ENCODE results near the gene ZNF335. TPM values are rescaled to one million over a fixed set of nuclear protein-coding genes. Genes with fewer than 3 reads are reported as not detected.

ZNF335 gene
- total and polyA plus RNA-seq, 2 of the 13 experiments (the other 11 are each of a cell fraction or from before 2014, with no cell fraction given): 9.7 to 13.7 TPM

DNA sequence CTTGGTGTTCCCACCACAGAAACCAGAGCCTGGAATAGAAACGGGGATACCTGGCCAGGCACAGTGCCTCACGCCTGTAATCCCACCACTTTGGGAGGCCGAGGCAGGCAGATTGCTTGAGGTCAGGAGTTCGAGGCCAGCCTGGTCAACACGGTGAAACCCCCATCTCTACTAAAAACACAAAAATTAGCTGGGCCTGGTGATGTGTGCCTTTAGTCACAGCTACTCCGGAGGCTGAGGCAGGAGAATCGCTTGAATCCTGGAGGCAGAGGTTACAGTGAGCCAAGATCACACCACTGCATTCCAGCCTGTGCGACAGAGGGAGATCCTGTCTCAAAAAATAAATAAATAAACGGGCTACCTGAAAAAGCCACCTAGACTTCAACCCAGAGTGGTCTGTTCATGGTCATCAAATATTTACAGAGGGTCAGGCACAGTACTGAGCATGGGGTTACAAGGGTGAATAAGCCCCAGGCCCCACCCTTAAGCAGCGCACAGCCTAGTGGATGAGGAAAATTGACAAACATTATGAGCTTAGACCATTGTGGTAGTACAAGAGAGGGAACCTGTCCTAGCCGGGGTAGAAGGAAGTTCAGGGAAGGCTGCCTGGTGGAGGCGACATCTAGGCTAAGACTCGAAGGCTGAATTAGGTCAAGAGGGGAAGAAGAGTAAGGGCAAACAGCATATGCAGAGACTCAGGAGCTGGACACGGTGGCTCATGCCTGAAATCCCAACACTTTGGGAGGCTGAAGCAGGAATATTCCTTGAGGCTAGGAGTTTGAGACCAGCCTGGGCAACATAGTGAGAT is 44.7 kb downstream of the ZNF335 start (continued):
- peak; percentile 56; the same call in 1 of the 2 replicates for TF ChIP-seq YEATS4 (CRISPR knock-in tag; IDR thresholded peaks at IDR 0.05; ENCODE audit: borderline replicate concordance)
- no peak for TF ChIP-seq MYNN (CRISPR knock-in tag; IDR thresholded peaks at IDR 0.05; ENCODE audit: low read depth)
- TF ChIP-seq CHCHD3 (CRISPR knock-in tag; IDR thresholded peaks at IDR 0.05): no peak
- TF ChIP-seq FOXP1 (IDR thresholded peaks at IDR 0.05): peak; percentile 58; the same call in 1 of the 2 replicates
- TF ChIP-seq FOXP1 (CRISPR knock-in tag; IDR thresholded peaks at IDR 0.05): peak; percentile 94
- no peak for TF ChIP-seq TCF7L2 (IDR thresholded peaks at IDR 0.05; ENCODE audit: low read depth, low read length)
- no peak for TF ChIP-seq CENPBD1 (CRISPR knock-in tag; IDR thresholded peaks at IDR 0.05; ENCODE audit: borderline replicate concordance, low read depth)
- peak; percentile 62; the same call in 1 of the 2 replicates for TF ChIP-seq ZC3H13 (CRISPR knock-in tag; IDR thresholded peaks at IDR 0.05)
- no peak for TF ChIP-seq E2F1 (CRISPR knock-in tag; IDR thresholded peaks at IDR 0.05)
- peak; percentile 92 for TF ChIP-seq ZNF124 (CRISPR knock-in tag; IDR thresholded peaks at IDR 0.05)
- peak; percentile 29; the same call in 1 of the 2 replicates for TF ChIP-seq ZBTB33 (CRISPR knock-in tag; IDR thresholded peaks at IDR 0.05)
- TF ChIP-seq, protein P1, sequence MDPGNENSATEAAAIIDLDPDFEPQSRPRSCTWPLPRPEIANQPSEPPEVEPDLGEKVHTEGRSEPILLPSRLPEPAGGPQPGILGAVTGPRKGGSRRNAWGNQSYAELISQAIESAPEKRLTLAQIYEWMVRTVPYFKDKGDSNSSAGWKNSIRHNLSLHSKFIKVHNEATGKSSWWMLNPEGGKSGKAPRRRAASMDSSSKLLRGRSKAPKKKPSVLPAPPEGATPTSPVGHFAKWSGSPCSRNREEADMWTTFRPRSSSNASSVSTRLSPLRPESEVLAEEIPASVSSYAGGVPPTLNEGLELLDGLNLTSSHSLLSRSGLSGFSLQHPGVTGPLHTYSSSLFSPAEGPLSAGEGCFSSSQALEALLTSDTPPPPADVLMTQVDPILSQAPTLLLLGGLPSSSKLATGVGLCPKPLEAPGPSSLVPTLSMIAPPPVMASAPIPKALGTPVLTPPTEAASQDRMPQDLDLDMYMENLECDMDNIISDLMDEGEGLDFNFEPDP (CRISPR knock-in tag; conservative IDR thresholded peaks at IDR 0.05): no peak
- TF ChIP-seq, protein P2, sequence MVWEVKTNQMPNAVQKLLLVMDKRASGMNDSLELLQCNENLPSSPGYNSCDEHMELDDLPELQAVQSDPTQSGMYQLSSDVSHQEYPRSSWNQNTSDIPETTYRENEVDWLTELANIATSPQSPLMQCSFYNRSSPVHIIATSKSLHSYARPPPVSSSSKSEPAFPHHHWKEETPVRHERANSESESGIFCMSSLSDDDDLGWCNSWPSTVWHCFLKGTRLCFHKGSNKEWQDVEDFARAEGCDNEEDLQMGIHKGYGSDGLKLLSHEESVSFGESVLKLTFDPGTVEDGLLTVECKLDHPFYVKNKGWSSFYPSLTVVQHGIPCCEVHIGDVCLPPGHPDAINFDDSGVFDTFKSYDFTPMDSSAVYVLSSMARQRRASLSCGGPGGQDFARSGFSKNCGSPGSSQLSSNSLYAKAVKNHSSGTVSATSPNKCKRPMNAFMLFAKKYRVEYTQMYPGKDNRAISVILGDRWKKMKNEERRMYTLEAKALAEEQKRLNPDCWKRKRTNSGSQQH (CRISPR knock-in tag; IDR thresholded peaks at IDR 0.05; ENCODE audit: low read depth): no peak
- TF ChIP-seq ZNF644 (CRISPR knock-in tag; IDR thresholded peaks at IDR 0.05; ENCODE audit: low read depth): peak; percentile 70
- TF ChIP-seq CAMTA2 (CRISPR knock-in tag; IDR thresholded peaks at IDR 0.05; ENCODE audit: borderline replicate concordance): no peak
- TF ChIP-seq KMT2A (CRISPR knock-in tag; IDR thresholded peaks at IDR 0.05): no peak; the same call in 1 of the 2 replicates
- no peak; a peak in 1 of 4 replicates for TF ChIP-seq MAFK (conservative IDR thresholded peaks at IDR 0.05 in 1 of 2, IDR thresholded peaks at IDR 0.05 in 1 of 2; ENCODE audit: low read length in 2 of 2)
- TF ChIP-seq, protein P3, sequence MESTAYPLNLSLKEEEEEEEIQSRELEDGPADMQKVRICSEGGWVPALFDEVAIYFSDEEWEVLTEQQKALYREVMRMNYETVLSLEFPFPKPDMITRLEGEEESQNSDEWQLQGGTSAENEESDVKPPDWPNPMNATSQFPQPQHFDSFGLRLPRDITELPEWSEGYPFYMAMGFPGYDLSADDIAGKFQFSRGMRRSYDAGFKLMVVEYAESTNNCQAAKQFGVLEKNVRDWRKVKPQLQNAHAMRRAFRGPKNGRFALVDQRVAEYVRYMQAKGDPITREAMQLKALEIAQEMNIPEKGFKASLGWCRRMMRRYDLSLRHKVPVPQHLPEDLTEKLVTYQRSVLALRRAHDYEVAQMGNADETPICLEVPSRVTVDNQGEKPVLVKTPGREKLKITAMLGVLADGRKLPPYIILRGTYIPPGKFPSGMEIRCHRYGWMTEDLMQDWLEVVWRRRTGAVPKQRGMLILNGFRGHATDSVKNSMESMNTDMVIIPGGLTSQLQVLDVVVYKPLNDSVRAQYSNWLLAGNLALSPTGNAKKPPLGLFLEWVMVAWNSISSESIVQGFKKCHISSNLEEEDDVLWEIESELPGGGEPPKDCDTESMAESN (CRISPR knock-in tag; conservative IDR thresholded peaks at IDR 0.05): peak; percentile 83; the same call in 1 of the 2 replicates

All from HepG2 (cell line).